NB4 (cell line): ENCODE data around the gene CCDC134.

ENCODE experiments used
- MYC ChIP-seq: IDR thresholded peaks from 2 replicates; pipeline ENCODE4 v1.6.1; 2011; ENCODE audit warnings: low read depth, low read length
- POLR2A ChIP-seq: IDR thresholded peaks from 2 replicates; pipeline ENCODE4 v1.6.1; 2011; ENCODE audit warnings: mild to moderate bottlenecking; ENCODE audit not compliant: insufficient read length; ENCODE audit errors: extremely low read depth
- TF ChIP-seq, protein P1 (sequence below): IDR thresholded peaks from one replicate; pipeline ENCODE4 v1.5.1; 2012; ENCODE audit warnings: low read depth, low read length

DNA sequence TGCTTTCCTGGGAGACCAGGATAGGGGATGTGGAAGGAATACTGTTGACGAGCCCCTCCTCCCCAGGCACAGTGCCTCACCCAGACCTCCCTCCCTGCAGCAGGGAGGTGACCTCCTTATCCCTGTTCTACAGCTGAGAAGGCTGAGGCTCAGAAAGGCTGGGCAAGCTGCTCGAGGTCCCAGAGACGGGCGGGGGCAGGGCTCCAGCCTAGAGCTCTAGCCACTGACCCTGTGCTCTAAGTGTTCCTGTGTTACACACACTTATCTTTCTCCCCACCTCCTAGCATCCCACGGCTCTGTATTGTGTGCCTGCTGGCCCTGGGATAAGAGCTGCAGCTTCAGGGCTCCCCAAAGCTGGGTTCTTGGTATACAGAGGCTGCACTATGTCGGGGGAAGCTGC is 7.9 kb downstream of the CCDC134 start:
- TF ChIP-seq POLR2A (no peak), MYC (no peak)
- TF ChIP-seq, protein P1, sequence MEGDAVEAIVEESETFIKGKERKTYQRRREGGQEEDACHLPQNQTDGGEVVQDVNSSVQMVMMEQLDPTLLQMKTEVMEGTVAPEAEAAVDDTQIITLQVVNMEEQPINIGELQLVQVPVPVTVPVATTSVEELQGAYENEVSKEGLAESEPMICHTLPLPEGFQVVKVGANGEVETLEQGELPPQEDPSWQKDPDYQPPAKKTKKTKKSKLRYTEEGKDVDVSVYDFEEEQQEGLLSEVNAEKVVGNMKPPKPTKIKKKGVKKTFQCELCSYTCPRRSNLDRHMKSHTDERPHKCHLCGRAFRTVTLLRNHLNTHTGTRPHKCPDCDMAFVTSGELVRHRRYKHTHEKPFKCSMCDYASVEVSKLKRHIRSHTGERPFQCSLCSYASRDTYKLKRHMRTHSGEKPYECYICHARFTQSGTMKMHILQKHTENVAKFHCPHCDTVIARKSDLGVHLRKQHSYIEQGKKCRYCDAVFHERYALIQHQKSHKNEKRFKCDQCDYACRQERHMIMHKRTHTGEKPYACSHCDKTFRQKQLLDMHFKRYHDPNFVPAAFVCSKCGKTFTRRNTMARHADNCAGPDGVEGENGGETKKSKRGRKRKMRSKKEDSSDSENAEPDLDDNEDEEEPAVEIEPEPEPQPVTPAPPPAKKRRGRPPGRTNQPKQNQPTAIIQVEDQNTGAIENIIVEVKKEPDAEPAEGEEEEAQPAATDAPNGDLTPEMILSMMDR, result no peak
